ENCODE results near the gene PBX4. TPM values are rescaled to one million over a fixed set of nuclear protein-coding genes. Genes with fewer than 3 reads are reported as not detected.

PBX4 gene
- total RNA-seq, 1 donor from 2014 or later: 0.93 TPM

DNA sequence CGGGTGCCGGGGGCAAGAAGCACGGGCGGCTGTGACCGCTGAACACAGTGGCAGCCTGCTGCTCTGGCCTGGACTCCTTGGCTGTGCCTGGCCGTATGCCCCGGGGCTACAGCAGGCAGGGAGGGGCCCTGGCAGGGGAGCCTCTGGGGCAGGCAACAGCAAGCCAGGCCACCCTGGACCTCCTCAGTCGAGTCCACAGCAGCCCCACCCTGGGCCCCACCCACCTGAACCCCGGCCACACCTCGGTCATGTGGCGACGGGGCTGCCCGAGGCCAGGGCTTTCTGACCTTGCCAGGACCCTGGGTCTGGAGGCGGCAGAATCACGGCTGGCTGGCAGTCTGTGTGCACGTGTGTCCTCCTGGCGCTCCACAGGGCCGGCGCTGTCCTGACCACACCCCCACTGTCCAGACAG lies 71.7 kb downstream of the PBX4 start:
- no peak overlapping the region for H3K27ac Mint-ChIP-seq (ENCODE audit: unreplicated experiment)
- peaks cover 10% of the 10 kb centered on the region for H3K36me3 Mint-ChIP-seq (ENCODE audit: low read depth, unreplicated experiment)
- Histone ChIP-seq H4K20me1 (ENCODE audit: insufficient read depth, low read length) (no peaks in the 10 kb centered on the region), H2AFZ (ENCODE audit: low read depth, low read length) (no peak overlapping the region), H3K9me3 (ENCODE audit: insufficient read depth, low read depth, low read length) (no peaks in the 10 kb centered on the region), H3K36me3 (ENCODE audit: insufficient read depth, low read length) (no peaks in the 10 kb centered on the region), H3K4me3 (ENCODE audit: insufficient read depth, low read depth, low read length) (no peak overlapping the region), H3K27ac (ENCODE audit: low read depth, low read length) (no peak overlapping the region), H3K27me3 (ENCODE audit: insufficient read depth, low read length) (peaks cover 8% of the 10 kb centered on the region), H3K4me2 (ENCODE audit: low read length) (no peak overlapping the region), H3K79me2 (ENCODE audit: insufficient read depth, low read length) (no peaks in the 10 kb centered on the region), H3K4me1 (ENCODE audit: insufficient read depth, low read length) (peaks cover 7% of the 10 kb centered on the region), H3K9ac (ENCODE audit: low read length) (no peak overlapping the region)
- FAIRE-seq (no peak), DNase-seq (ENCODE audit: low read depth) (no peak)
- H3K9me3 Mint-ChIP-seq (ENCODE audit: unreplicated experiment): no peaks in the 10 kb centered on the region
- H3K4me1 Mint-ChIP-seq (ENCODE audit: low read depth, unreplicated experiment): peaks cover 14% of the 10 kb centered on the region
- no peak overlapping the region for H3K4me3 Mint-ChIP-seq (ENCODE audit: unreplicated experiment)
- TF ChIP-seq, protein P1, sequence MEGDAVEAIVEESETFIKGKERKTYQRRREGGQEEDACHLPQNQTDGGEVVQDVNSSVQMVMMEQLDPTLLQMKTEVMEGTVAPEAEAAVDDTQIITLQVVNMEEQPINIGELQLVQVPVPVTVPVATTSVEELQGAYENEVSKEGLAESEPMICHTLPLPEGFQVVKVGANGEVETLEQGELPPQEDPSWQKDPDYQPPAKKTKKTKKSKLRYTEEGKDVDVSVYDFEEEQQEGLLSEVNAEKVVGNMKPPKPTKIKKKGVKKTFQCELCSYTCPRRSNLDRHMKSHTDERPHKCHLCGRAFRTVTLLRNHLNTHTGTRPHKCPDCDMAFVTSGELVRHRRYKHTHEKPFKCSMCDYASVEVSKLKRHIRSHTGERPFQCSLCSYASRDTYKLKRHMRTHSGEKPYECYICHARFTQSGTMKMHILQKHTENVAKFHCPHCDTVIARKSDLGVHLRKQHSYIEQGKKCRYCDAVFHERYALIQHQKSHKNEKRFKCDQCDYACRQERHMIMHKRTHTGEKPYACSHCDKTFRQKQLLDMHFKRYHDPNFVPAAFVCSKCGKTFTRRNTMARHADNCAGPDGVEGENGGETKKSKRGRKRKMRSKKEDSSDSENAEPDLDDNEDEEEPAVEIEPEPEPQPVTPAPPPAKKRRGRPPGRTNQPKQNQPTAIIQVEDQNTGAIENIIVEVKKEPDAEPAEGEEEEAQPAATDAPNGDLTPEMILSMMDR (IDR thresholded peaks at IDR 0.05; ENCODE audit: insufficient read depth, low read depth, low read length): no peak
- TF ChIP-seq EZH2 (IDR thresholded peaks at IDR 0.05; ENCODE audit: insufficient read depth, low read length): no peak
- peaks cover 15% of the 10 kb centered on the region for H3K27me3 Mint-ChIP-seq (ENCODE audit: low read depth, unreplicated experiment)

DNA sequence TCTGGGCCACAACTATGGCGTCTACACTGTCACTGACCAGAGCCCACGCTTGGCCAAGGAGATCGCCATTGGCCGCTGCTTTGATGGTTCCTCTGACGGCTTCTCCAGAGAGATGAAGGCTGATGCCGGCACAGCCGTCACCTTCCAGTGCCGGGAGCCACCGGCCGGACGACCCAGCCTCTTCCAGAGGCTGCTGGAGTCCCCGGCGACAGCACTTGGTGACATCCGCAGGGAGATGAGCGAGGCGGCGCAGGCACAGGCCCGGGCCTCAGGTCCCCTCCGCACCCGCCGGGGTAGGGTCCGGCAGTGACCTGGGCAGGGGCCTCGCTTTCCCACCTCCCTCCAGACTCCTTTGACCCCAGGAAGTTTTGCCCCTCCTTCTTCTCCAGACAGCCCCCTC lies 72.8 kb downstream of the PBX4 start:
- peaks cover 15% of the 10 kb centered on the region for H3K27me3 Mint-ChIP-seq (ENCODE audit: low read depth, unreplicated experiment)
- peaks cover 8% of the 10 kb centered on the region for H3K4me1 ChIP-seq (ENCODE audit: insufficient read depth, low read length)
- H3K9me3 Mint-ChIP-seq (ENCODE audit: unreplicated experiment): no peaks in the 10 kb centered on the region
- no peaks in the 10 kb centered on the region for H3K9me3 ChIP-seq (ENCODE audit: insufficient read depth, low read depth, low read length)
- H3K27ac ChIP-seq (ENCODE audit: low read depth, low read length): no peak overlapping the region
- H3K9ac ChIP-seq (ENCODE audit: low read length): no peak overlapping the region
- no peaks in the 10 kb centered on the region for H3K79me2 ChIP-seq (ENCODE audit: insufficient read depth, low read length)
- H3K27me3 ChIP-seq (ENCODE audit: insufficient read depth, low read length): peaks cover 10% of the 10 kb centered on the region
- no peak overlapping the region for H3K4me3 ChIP-seq (ENCODE audit: insufficient read depth, low read depth, low read length)
- no peak overlapping the region for H3K4me3 Mint-ChIP-seq (ENCODE audit: unreplicated experiment)
- no peaks in the 10 kb centered on the region for H4K20me1 ChIP-seq (ENCODE audit: insufficient read depth, low read length)
- H3K36me3 Mint-ChIP-seq (ENCODE audit: low read depth, unreplicated experiment): peaks cover 10% of the 10 kb centered on the region
- TF ChIP-seq EZH2 (IDR thresholded peaks at IDR 0.05; ENCODE audit: insufficient read depth, low read length): no peak
- TF ChIP-seq, protein P1 (IDR thresholded peaks at IDR 0.05; ENCODE audit: insufficient read depth, low read depth, low read length): no peak
- H3K36me3 ChIP-seq (ENCODE audit: insufficient read depth, low read length): no peaks in the 10 kb centered on the region
- no peak overlapping the region for H2AFZ ChIP-seq (ENCODE audit: low read depth, low read length)
- no peak for FAIRE-seq
- no peak overlapping the region for H3K4me2 ChIP-seq (ENCODE audit: low read length)
- H3K4me1 Mint-ChIP-seq (ENCODE audit: low read depth, unreplicated experiment): peaks cover 8% of the 10 kb centered on the region
- no peak overlapping the region for H3K27ac Mint-ChIP-seq (ENCODE audit: unreplicated experiment)
- DNase-seq (ENCODE audit: low read depth): no peak

GRCh38 chr19:19544954-19545591 lies 73.4 kb downstream of the PBX4 start:
- H3K4me2 ChIP-seq (ENCODE audit: low read length): no peak overlapping the region
- no peak overlapping the region for H3K4me3 ChIP-seq (ENCODE audit: insufficient read depth, low read depth, low read length)
- no peak overlapping the region for H3K27ac Mint-ChIP-seq (ENCODE audit: unreplicated experiment)
- H3K4me3 Mint-ChIP-seq (ENCODE audit: unreplicated experiment): no peak overlapping the region
- H3K27ac ChIP-seq (ENCODE audit: low read depth, low read length): no peak overlapping the region
- no peaks in the 10 kb centered on the region for H3K36me3 ChIP-seq (ENCODE audit: insufficient read depth, low read length)
- TF ChIP-seq, protein P1 (IDR thresholded peaks at IDR 0.05; ENCODE audit: insufficient read depth, low read depth, low read length): no peak
- no peak for TF ChIP-seq EZH2 (IDR thresholded peaks at IDR 0.05; ENCODE audit: insufficient read depth, low read length)
- H3K9me3 ChIP-seq (ENCODE audit: insufficient read depth, low read depth, low read length): no peaks in the 10 kb centered on the region
- H3K79me2 ChIP-seq (ENCODE audit: insufficient read depth, low read length): no peaks in the 10 kb centered on the region
- H3K9me3 Mint-ChIP-seq (ENCODE audit: unreplicated experiment): no peaks in the 10 kb centered on the region
- FAIRE-seq (no peak), DNase-seq (ENCODE audit: low read depth) (no peak)
- no peak overlapping the region for H3K9ac ChIP-seq (ENCODE audit: low read length)
- peaks cover 15% of the 10 kb centered on the region for H3K27me3 Mint-ChIP-seq (ENCODE audit: low read depth, unreplicated experiment)
- H3K4me1 Mint-ChIP-seq (ENCODE audit: low read depth, unreplicated experiment): peaks cover 8% of the 10 kb centered on the region
- peaks cover 10% of the 10 kb centered on the region for H3K4me1 ChIP-seq (ENCODE audit: insufficient read depth, low read length)
- peaks cover 10% of the 10 kb centered on the region for H3K36me3 Mint-ChIP-seq (ENCODE audit: low read depth, unreplicated experiment)
- H4K20me1 ChIP-seq (ENCODE audit: insufficient read depth, low read length): no peaks in the 10 kb centered on the region
- peaks cover 12% of the 10 kb centered on the region for H3K27me3 ChIP-seq (ENCODE audit: insufficient read depth, low read length)
- H2AFZ ChIP-seq (ENCODE audit: low read depth, low read length): no peak overlapping the region

All from astrocyte (in vitro differentiated cells and primary cell).